ENCODE measurements around the gene GPI.

GPI gene

GRCh38 chr19:34347561-34348165, 17.3 kb upstream of the GPI start:
- Histone ChIP-seq H2AFZ (no peak overlapping the region), H3K4me1 (no peaks in the 10 kb centered on the region), H3K4me2 (ENCODE audit: low read length) (no peak overlapping the region), H3K27ac (no peak overlapping the region), H3K4me3 (ENCODE audit: low read depth, low read length) (no peak overlapping the region), H3K9ac (no peak overlapping the region), H3K36me3 (ENCODE audit: control insufficient read depth, insufficient read depth, low read length) (no peaks in the 10 kb centered on the region), H3K27me3 (ENCODE audit: control insufficient read depth, insufficient read depth, low read length) (no peaks in the 10 kb centered on the region), H3K9me3 (ENCODE audit: control insufficient read depth, low read length) (no peaks in the 10 kb centered on the region), H3K79me2 (peaks cover 8% of the 10 kb centered on the region)
- no peak for TF ChIP-seq CTCF (IDR thresholded peaks at IDR 0.05)

- Histone ChIP-seq H3K36me3 (ENCODE audit: control insufficient read depth, insufficient read depth, low read length) (no peaks in the 10 kb centered on the region), H3K79me2 (peaks cover 8% of the 10 kb centered on the region), H2AFZ (no peak overlapping the region), H3K9me3 (ENCODE audit: control insufficient read depth, low read length) (no peaks in the 10 kb centered on the region), H3K4me1 (no peaks in the 10 kb centered on the region), H3K9ac (no peak overlapping the region), H3K27ac (no peak overlapping the region), H3K4me3 (ENCODE audit: low read depth, low read length) (no peak overlapping the region), H3K27me3 (ENCODE audit: control insufficient read depth, insufficient read depth, low read length) (no peaks in the 10 kb centered on the region), H3K4me2 (ENCODE audit: low read length) (no peak overlapping the region)
- TF ChIP-seq CTCF (IDR thresholded peaks at IDR 0.05) = no peak
These were observed 16.0 kb upstream of the GPI start for GRCh38 chr19:34348899-34349487.

DNA sequence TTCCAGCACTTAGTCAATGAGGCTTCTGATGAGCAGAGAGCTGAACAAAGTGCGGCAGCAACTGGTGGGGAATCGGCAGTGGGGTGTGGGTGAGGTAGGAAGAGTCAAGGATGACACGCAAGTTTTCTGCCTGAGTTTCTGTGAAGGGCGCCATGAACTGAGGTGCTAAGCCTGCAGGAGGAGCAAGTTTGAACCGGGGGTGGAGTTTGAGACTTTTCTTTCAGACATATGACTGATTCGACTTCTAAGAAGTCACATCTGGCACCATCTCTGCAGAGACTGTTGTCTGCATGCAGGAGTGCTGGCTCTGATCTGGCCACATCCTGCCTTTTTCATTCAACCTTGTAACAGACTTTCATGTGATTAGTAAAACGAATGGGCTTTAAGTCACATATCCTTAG, 14.8 kb upstream of the GPI start:
- Histone ChIP-seq H3K36me3 (ENCODE audit: control insufficient read depth, insufficient read depth, low read length) (no peaks in the 10 kb centered on the region), H3K9me3 (ENCODE audit: control insufficient read depth, low read length) (no peaks in the 10 kb centered on the region), H3K9ac (no peak overlapping the region), H3K79me2 (peaks cover 6% of the 10 kb centered on the region), H2AFZ (no peak overlapping the region), H3K4me3 (ENCODE audit: low read depth, low read length) (no peak overlapping the region), H3K27ac (no peak overlapping the region), H3K27me3 (ENCODE audit: control insufficient read depth, insufficient read depth, low read length) (no peaks in the 10 kb centered on the region), H3K4me2 (ENCODE audit: low read length) (no peak overlapping the region), H3K4me1 (no peaks in the 10 kb centered on the region)
- TF ChIP-seq CTCF (IDR thresholded peaks at IDR 0.05) = no peak

- H3K4me1 ChIP-seq = no peaks in the 10 kb centered on the region
- H3K36me3 ChIP-seq (ENCODE audit: control insufficient read depth, insufficient read depth, low read length) = no peaks in the 10 kb centered on the region
- no peak overlapping the region for H3K27ac ChIP-seq
- H3K79me2 ChIP-seq = peaks cover 2% of the 10 kb centered on the region
- H3K4me2 ChIP-seq (ENCODE audit: low read length) = no peak overlapping the region
- H3K4me3 ChIP-seq (ENCODE audit: low read depth, low read length) = no peak overlapping the region
- TF ChIP-seq CTCF (IDR thresholded peaks at IDR 0.05) = no peak
- H3K27me3 ChIP-seq (ENCODE audit: control insufficient read depth, insufficient read depth, low read length) = no peaks in the 10 kb centered on the region
- H2AFZ ChIP-seq = no peak overlapping the region
- no peak overlapping the region for H3K9ac ChIP-seq
- no peaks in the 10 kb centered on the region for H3K9me3 ChIP-seq (ENCODE audit: control insufficient read depth, low read length)
These were observed 13.6 kb upstream of the GPI start for GRCh38 chr19:34351382-34351826.

GRCh38 chr19:34353546-34353945, 11.4 kb upstream of the GPI start:
- Histone ChIP-seq H3K4me1 (peaks cover 2% of the 10 kb centered on the region), H3K27me3 (ENCODE audit: control insufficient read depth, insufficient read depth, low read length) (no peaks in the 10 kb centered on the region), H3K4me2 (ENCODE audit: low read length) (no peak overlapping the region), H3K79me2 (peaks cover 2% of the 10 kb centered on the region), H3K36me3 (ENCODE audit: control insufficient read depth, insufficient read depth, low read length) (no peaks in the 10 kb centered on the region), H3K27ac (no peak overlapping the region), H2AFZ (no peak overlapping the region), H3K4me3 (ENCODE audit: low read depth, low read length) (no peak overlapping the region), H3K9me3 (ENCODE audit: control insufficient read depth, low read length) (no peaks in the 10 kb centered on the region), H3K9ac (no peak overlapping the region)
- TF ChIP-seq CTCF (IDR thresholded peaks at IDR 0.05) = no peak

Data from parathyroid adenoma (tissue), 2 donors.